RWPE2 (cell line): ENCODE data around the gene SERPINE3.

Experiments
- ATAC-seq: fragments of 200-7000 bp; cut with Tn5 transposase; 3 replicates; pipeline ENCODE4 v1.9.1; 2021; ENCODE audit warnings: low read depth
- DNase-seq: peaks from one replicate; pipeline ENCODE4 v3.0.0-alpha.2; 2020; ENCODE audit warnings: low spot score
- H3K27ac ChIP-seq: fragments of 450-650 bp; 2 replicates; pipeline ENCODE4 v1.5.1; 2017; ENCODE audit warnings: mild to moderate bottlenecking; ENCODE audit not compliant: poor library complexity, severe bottlenecking
- H3K27me3 ChIP-seq: fragments of 250-450 bp; sonication (Bioruptor Pico); 2 replicates; pipeline ENCODE4 v1.5.1; 2021; ENCODE audit warnings: mild to moderate bottlenecking, moderate library complexity; ENCODE audit not compliant: insufficient read depth, poor library complexity, severe bottlenecking
- H3K36me3 ChIP-seq: fragments of 250-450 bp; sonication (Bioruptor Pico); 2 replicates; pipeline ENCODE4 v1.5.1; 2020; ENCODE audit warnings: low read depth, mild to moderate bottlenecking, moderate library complexity
- H3K4me1 ChIP-seq: fragments of 250-450 bp; sonication (Bioruptor Pico); 2 replicates; pipeline ENCODE4 v1.5.1; 2021; ENCODE audit warnings: mild to moderate bottlenecking, moderate library complexity; ENCODE audit not compliant: insufficient read depth, poor library complexity, severe bottlenecking
- H3K4me3 ChIP-seq: fragments of 250-450 bp; sonication (Bioruptor Pico); 2 replicates; pipeline ENCODE4 v1.5.1; 2021; ENCODE audit warnings: mild to moderate bottlenecking, moderate library complexity; ENCODE audit not compliant: severe bottlenecking
- H3K9me3 ChIP-seq: fragments of 250-450 bp; sonication (Bioruptor Pico); 2 replicates; pipeline ENCODE4 v1.5.1; 2021; ENCODE audit warnings: mild to moderate bottlenecking, moderate library complexity; ENCODE audit not compliant: severe bottlenecking
- CTCF ChIP-seq: fragments of 450-650 bp; IDR thresholded peaks from one replicate; pipeline ENCODE4 v1.5.1; 2017; ENCODE audit warnings: mild to moderate bottlenecking, moderate library complexity; ENCODE audit not compliant: poor library complexity, severe bottlenecking

The SERPINE3 gene

GRCh38 chr13:51331354-51331861 is 8.1 kb upstream of the SERPINE3 start:
- ATAC-seq, result no peak
- no peaks in the 10 kb centered on the region for H3K4me1 ChIP-seq
- DNase-seq, result no peak
- no peak overlapping the region for H3K4me3 ChIP-seq
- TF ChIP-seq CTCF, result no peak
- H3K27me3 ChIP-seq, result no peaks in the 10 kb centered on the region
- H3K9me3 ChIP-seq, result no peaks in the 10 kb centered on the region
- H3K27ac ChIP-seq, result no peak overlapping the region
- H3K36me3 ChIP-seq, result no peaks in the 10 kb centered on the region

GRCh38 chr13:51332566-51333361 is 6.7 kb upstream of the SERPINE3 start:
- no peaks in the 10 kb centered on the region for H3K27me3 ChIP-seq
- no peak overlapping the region for H3K27ac ChIP-seq
- H3K4me1 ChIP-seq, result no peaks in the 10 kb centered on the region
- ATAC-seq (no peak), DNase-seq (no peak)
- no peaks in the 10 kb centered on the region for H3K9me3 ChIP-seq
- H3K36me3 ChIP-seq, result no peaks in the 10 kb centered on the region
- no peak overlapping the region for H3K4me3 ChIP-seq
- TF ChIP-seq CTCF, result no peak

DNA sequence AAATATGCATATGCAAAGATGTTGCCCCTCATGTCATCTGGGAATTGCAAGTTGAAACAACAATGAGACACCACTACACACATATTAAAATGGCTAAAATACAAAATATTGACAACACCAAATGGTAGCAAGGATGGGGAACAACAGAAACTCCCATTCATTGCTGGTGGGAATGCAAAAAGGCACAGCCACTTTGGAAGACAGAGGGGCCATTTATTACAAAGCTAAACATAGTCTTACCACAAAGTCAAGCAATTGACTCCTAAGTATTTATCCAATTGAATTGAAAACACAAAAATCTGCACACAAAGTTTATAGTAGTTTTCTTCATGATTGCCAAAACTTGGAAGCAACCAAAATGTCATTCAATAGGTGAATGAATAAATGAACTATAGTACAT is 6.1 kb upstream of the SERPINE3 start:
- DNase-seq (no peak), ATAC-seq (no peak)
- Histone ChIP-seq H3K27me3 (no peaks in the 10 kb centered on the region), H3K36me3 (no peaks in the 10 kb centered on the region), H3K4me3 (no peak overlapping the region), H3K27ac (no peak overlapping the region), H3K9me3 (no peaks in the 10 kb centered on the region), H3K4me1 (no peaks in the 10 kb centered on the region)
- no peak for TF ChIP-seq CTCF

GRCh38 chr13:51333826-51334225 is 5.7 kb upstream of the SERPINE3 start:
- H3K36me3 ChIP-seq, result no peaks in the 10 kb centered on the region
- no peak overlapping the region for H3K4me3 ChIP-seq
- DNase-seq (no peak), ATAC-seq (no peak)
- no peak overlapping the region for H3K27ac ChIP-seq
- no peaks in the 10 kb centered on the region for H3K27me3 ChIP-seq
- TF ChIP-seq CTCF, result no peak
- H3K4me1 ChIP-seq, result no peaks in the 10 kb centered on the region
- no peaks in the 10 kb centered on the region for H3K9me3 ChIP-seq

GRCh38 chr13:51336746-51337145 is 2.7 kb upstream of the SERPINE3 start:
- Histone ChIP-seq H3K4me1 (no peaks in the 10 kb centered on the region), H3K4me3 (no peak overlapping the region), H3K9me3 (no peaks in the 10 kb centered on the region), H3K27me3 (no peaks in the 10 kb centered on the region), H3K36me3 (no peaks in the 10 kb centered on the region), H3K27ac (no peak overlapping the region)
- no peak for DNase-seq
- no peak for ATAC-seq
- no peak for TF ChIP-seq CTCF
